MCF 10A (cell line): ENCODE measurements around the gene PBOV1. TPM values are rescaled to one million over a fixed set of nuclear protein-coding genes. Genes with fewer than 3 reads are reported as not detected.

Experiments
- BruUV-seq: library from RNA; stranded (reverse); fragments of 400-500 nt; replicated peaks from 2 replicates; lab custom pipeline; 2021; lab: Mats Ljungman, UMichigan
- CTCF ChIA-PET: fragments of 300-600 bp; sonication (Branson Sonifier 250); formaldehyde crosslinking; extraction: SDS; loops from one replicate; lab custom pipeline; 2021; ENCODE audit warnings: antibody characterized with exemption, inconsistent platforms; lab: Yijun Ruan, JAX
- POLR2A ChIA-PET: fragments of 300-600, 350-650 bp; sonication (Branson Sonifier 250); formaldehyde crosslinking; extraction: SDS; loops from one replicate; lab custom pipeline; 2020; ENCODE audit warnings: antibody characterized with exemption, inconsistent platforms; lab: Yijun Ruan, JAX
- DNase-seq: peaks from one replicate; pipeline ENCODE4 v3.0.0-alpha.2; 2018; ENCODE audit not compliant: unreplicated experiment
- H3K27ac Mint-ChIP-seq: one replicate; pipeline ENCODE4 v1.8.0; 2022; ENCODE audit warnings: mild to moderate bottlenecking, low read depth, mixed read lengths; ENCODE audit not compliant: unreplicated experiment
- H3K27me3 Mint-ChIP-seq: one replicate; pipeline ENCODE4 v1.8.0; 2022; ENCODE audit warnings: mixed read lengths; ENCODE audit not compliant: insufficient read depth, unreplicated experiment
- H3K36me3 Mint-ChIP-seq: one replicate; pipeline ENCODE4 v1.8.0; 2022; ENCODE audit warnings: mild to moderate bottlenecking, moderate library complexity, mixed read lengths; ENCODE audit not compliant: insufficient read depth, unreplicated experiment
- H3K4me1 Mint-ChIP-seq: one replicate; pipeline ENCODE4 v1.8.0; 2022; ENCODE audit warnings: mixed read lengths; ENCODE audit not compliant: insufficient read depth, unreplicated experiment
- H3K4me3 Mint-ChIP-seq: one replicate; pipeline ENCODE4 v1.8.0; 2022; ENCODE audit warnings: mild to moderate bottlenecking, moderate library complexity, mixed read lengths; ENCODE audit not compliant: unreplicated experiment
- H3K9me3 Mint-ChIP-seq: one replicate; pipeline ENCODE4 v1.8.0; 2022; ENCODE audit warnings: mixed read lengths; ENCODE audit not compliant: unreplicated experiment
- intact Hi-C: fragments of 100-400 bp; cut with micrococcal nuclease; formaldehyde crosslinking; loops from 2 replicates; pipeline ENCODE4 v1.14.1; 2022
- total RNA-seq: library from RNA; stranded (reverse); gene quantifications from 2 replicates; pipeline ENCODE4 v1.2.3, GENCODE V29; 2022
- TF ChIP-seq, protein P1 (sequence below): fragments of 200-600 bp; IDR thresholded peaks from one replicate; pipeline ENCODE4 v1.8.0; 2022; ENCODE audit warnings: antibody characterized with exemption, mild to moderate bottlenecking; ENCODE audit not compliant: unreplicated experiment

PBOV1 gene
- total RNA-seq, 1 experiment from 2014 or later: not detected

- no peaks in the 10 kb centered on the region for H3K36me3 Mint-ChIP-seq
- no peak overlapping the region for H3K27ac Mint-ChIP-seq
- DNase-seq: no peak
- H3K9me3 Mint-ChIP-seq: no peaks in the 10 kb centered on the region
- H3K27me3 Mint-ChIP-seq: no peaks in the 10 kb centered on the region
- POLR2A ChIA-PET: no interaction called here
- intact Hi-C loops: no loop called here
- CTCF ChIA-PET: interaction anchor here (0.9 to 1.3 kb wide), 2 partner anchors 12 to 27 kb away, joined by 3 to 4 read pairs; no protein-coding TSS in a partner anchor
- TF ChIP-seq, protein P1, sequence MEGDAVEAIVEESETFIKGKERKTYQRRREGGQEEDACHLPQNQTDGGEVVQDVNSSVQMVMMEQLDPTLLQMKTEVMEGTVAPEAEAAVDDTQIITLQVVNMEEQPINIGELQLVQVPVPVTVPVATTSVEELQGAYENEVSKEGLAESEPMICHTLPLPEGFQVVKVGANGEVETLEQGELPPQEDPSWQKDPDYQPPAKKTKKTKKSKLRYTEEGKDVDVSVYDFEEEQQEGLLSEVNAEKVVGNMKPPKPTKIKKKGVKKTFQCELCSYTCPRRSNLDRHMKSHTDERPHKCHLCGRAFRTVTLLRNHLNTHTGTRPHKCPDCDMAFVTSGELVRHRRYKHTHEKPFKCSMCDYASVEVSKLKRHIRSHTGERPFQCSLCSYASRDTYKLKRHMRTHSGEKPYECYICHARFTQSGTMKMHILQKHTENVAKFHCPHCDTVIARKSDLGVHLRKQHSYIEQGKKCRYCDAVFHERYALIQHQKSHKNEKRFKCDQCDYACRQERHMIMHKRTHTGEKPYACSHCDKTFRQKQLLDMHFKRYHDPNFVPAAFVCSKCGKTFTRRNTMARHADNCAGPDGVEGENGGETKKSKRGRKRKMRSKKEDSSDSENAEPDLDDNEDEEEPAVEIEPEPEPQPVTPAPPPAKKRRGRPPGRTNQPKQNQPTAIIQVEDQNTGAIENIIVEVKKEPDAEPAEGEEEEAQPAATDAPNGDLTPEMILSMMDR: no peak
- no TSS peak for BruUV-seq
- no peaks in the 10 kb centered on the region for H3K4me1 Mint-ChIP-seq
- H3K4me3 Mint-ChIP-seq: no peak overlapping the region
Observed at GRCh38 chr6:138261116-138261780, 43.0 kb upstream of the PBOV1 start.

DNA sequence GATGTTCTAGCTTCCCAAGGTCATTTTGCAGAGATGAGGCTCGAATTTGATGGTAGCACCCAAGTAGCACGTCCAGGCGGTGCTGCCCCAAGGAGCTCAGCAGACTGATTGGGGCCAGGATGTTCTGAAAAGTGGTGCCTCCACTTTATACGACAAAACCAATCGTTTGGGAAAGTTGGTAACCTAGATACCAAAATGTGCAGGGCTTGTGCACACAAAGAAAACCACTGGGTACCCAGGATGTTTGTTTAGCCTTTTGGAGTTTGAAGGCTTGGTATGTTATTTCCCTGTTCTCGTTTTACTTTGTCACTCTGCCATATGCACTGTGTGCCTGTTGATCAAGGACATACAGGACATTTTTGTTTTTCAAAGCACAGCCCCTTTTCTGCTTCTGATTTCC is 40.7 kb upstream of the PBOV1 start:
- TF ChIP-seq, protein P1: no peak
- Mint-ChIP-seq H3K4me3 (no peak overlapping the region), H3K27ac (no peak overlapping the region), H3K9me3 (no peaks in the 10 kb centered on the region), H3K36me3 (no peaks in the 10 kb centered on the region), H3K4me1 (no peaks in the 10 kb centered on the region), H3K27me3 (no peaks in the 10 kb centered on the region)
- ChIA-PET CTCF (interaction anchor here (0.9 kb wide), 1 partner anchor 250 kb away, joined by 4 read pairs; no protein-coding TSS in a partner anchor), POLR2A (no interaction called here)
- DNase-seq: no peak
- intact Hi-C loops: no loop called here
- no TSS peak for BruUV-seq

DNA sequence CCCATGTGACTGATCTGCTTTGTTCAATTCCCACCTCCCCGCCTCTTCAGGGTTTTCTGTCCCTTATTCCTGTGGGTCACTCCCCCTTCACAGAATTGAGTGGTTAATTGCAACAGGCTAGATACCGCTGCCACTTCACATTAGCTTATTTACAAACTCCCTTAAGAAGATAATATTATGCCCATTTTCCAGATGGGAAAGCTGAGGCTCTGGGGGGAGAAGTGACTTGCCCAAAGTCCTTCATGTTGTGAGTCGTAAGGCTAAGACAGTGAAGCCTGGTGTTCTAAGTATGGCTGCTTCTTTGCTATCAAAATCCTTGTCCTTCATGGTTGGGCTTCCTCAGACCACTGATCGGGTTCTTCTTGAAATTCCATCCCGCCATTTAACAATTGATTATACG is 39.9 kb upstream of the PBOV1 start:
- no peak for DNase-seq
- TF ChIP-seq, protein P1: no peak
- POLR2A ChIA-PET: no interaction called here
- CTCF ChIA-PET: interaction anchor here (0.9 kb wide), 1 partner anchor 251 kb away, joined by 4 read pairs; no protein-coding TSS in a partner anchor
- no peak overlapping the region for H3K27ac Mint-ChIP-seq
- no peaks in the 10 kb centered on the region for H3K4me1 Mint-ChIP-seq
- no peaks in the 10 kb centered on the region for H3K36me3 Mint-ChIP-seq
- intact Hi-C loops: no loop called here
- H3K27me3 Mint-ChIP-seq: no peaks in the 10 kb centered on the region
- BruUV-seq: no TSS peak
- H3K9me3 Mint-ChIP-seq: no peaks in the 10 kb centered on the region
- no peak overlapping the region for H3K4me3 Mint-ChIP-seq

GRCh38 chr6:138257638-138258040 is 39.3 kb upstream of the PBOV1 start:
- Mint-ChIP-seq H3K4me3 (no peak overlapping the region), H3K27me3 (no peaks in the 10 kb centered on the region), H3K4me1 (no peaks in the 10 kb centered on the region), H3K9me3 (no peaks in the 10 kb centered on the region), H3K27ac (no peak overlapping the region), H3K36me3 (no peaks in the 10 kb centered on the region)
- TF ChIP-seq, protein P1: no peak
- DNase-seq: no peak
- ChIA-PET POLR2A (no interaction called here), CTCF (no interaction called here)
- no TSS peak for BruUV-seq
- intact Hi-C loops: no loop called here
